Measurements from ENCODE around the gene ARID4B.

- TF ChIP-seq CTCF (IDR thresholded peaks at IDR 0.05; ENCODE audit: low read length) (no peak), EZH2 (IDR thresholded peaks at IDR 0.05; ENCODE audit: borderline replicate concordance, low read length) (no peak)
Measured at GRCh38 chr1:235351898-235352297, 23.9 kb upstream of the ARID4B start.
